IMR-90 (cell line): ENCODE results near the gene TMEM35A. TPM values are rescaled to one million over a fixed set of nuclear protein-coding genes. Genes with fewer than 3 reads are reported as not detected.

Source experiments
- ATAC-seq: fragments of 200-7000 bp; cut with Tn5 transposase; 2 replicates; pipeline ENCODE4 v1.9.1; 2020; ENCODE audit warnings: low read depth, mild to moderate bottlenecking, moderate library complexity
- BruUV-seq: library from RNA; stranded (reverse); fragments of 400-500 nt; replicated peaks from 2 replicates; lab custom pipeline; 2021; lab: Mats Ljungman, UMichigan
- CTCF ChIA-PET: fragments of 300-600 bp; formaldehyde crosslinking; extraction: SDS; loops from one replicate; lab custom pipeline; 2021; ENCODE audit warnings: antibody characterized with exemption; lab: Yijun Ruan, JAX
- POLR2A ChIA-PET: fragments of 300-600 bp; sonication (Branson Sonifier 250); formaldehyde crosslinking; loops from one replicate; lab custom pipeline; 2022; ENCODE audit warnings: antibody characterized with exemption; ENCODE audit not compliant: unreplicated experiment; lab: Charles Lee
- DNase-seq: peaks from one replicate; pipeline ENCODE4 v3.0.0; 2013
- H2AFZ ChIP-seq: replicated peaks from 2 replicates; pipeline ENCODE3; 2013; ENCODE audit warnings: low read length, mild to moderate bottlenecking; ENCODE audit not compliant: poor library complexity
- H2AK5ac ChIP-seq: 2 replicates; pipeline ENCODE4 v1.6.1; 2013; ENCODE audit warnings: low read depth, low read length, inconsistent platforms
- H2AK9ac ChIP-seq: replicated peaks from 2 replicates; pipeline ENCODE3; 2013; ENCODE audit warnings: mild to moderate bottlenecking, low read depth, low read length, moderate library complexity; ENCODE audit not compliant: poor library complexity
- H2BK120ac ChIP-seq: 2 replicates; pipeline ENCODE4 v1.6.1; 2013; ENCODE audit warnings: low read depth, low read length, inconsistent platforms
- H2BK15ac ChIP-seq: 3 replicates; pipeline ENCODE4 v1.6.1; 2013; ENCODE audit warnings: low read depth, low read length, inconsistent platforms
- H2BK20ac ChIP-seq: 2 replicates; pipeline ENCODE4 v1.6.1; 2013; ENCODE audit warnings: low read depth, mild to moderate bottlenecking, inconsistent platforms, low read length, moderate library complexity
- H2BK5ac ChIP-seq: 2 replicates; pipeline ENCODE4 v1.6.1; 2013; ENCODE audit warnings: mild to moderate bottlenecking, low read depth, low read length, inconsistent platforms; ENCODE audit not compliant: poor library complexity, severe bottlenecking
- H3K14ac ChIP-seq: replicated peaks from 2 replicates; pipeline ENCODE4 v1.6.1; 2013; ENCODE audit warnings: low read depth, low read length, inconsistent platforms
- H3K18ac ChIP-seq: 2 replicates; pipeline ENCODE4 v1.6.1; 2013; ENCODE audit warnings: low read depth, low read length, control low read depth
- H3K23ac ChIP-seq: 2 replicates; pipeline ENCODE4 v1.6.1; 2013; ENCODE audit warnings: low read depth, low read length, inconsistent platforms
- H3K27ac ChIP-seq: 2 replicates; pipeline ENCODE4 v1.5.1; 2013; ENCODE audit warnings: mild to moderate bottlenecking, control low read depth, low read length; ENCODE audit not compliant: insufficient read depth
- H3K27me3 ChIP-seq: 2 replicates; pipeline ENCODE4 v1.6.1; 2013; ENCODE audit warnings: low read length; ENCODE audit not compliant: control insufficient read depth, insufficient read depth
- H3K36me3 ChIP-seq: 2 replicates; pipeline ENCODE4 v1.6.1; 2013; ENCODE audit warnings: low read length, mixed read lengths; ENCODE audit not compliant: control insufficient read depth, insufficient read depth
- H3K4ac ChIP-seq: 2 replicates; pipeline ENCODE4 v1.6.1; 2013; ENCODE audit warnings: low read depth, low read length, inconsistent platforms
- H3K4me1 ChIP-seq: 2 replicates; pipeline ENCODE4 v1.6.1; 2013; ENCODE audit warnings: low read length, mixed read lengths; ENCODE audit not compliant: control insufficient read depth, insufficient read depth
- H3K4me2 ChIP-seq: 2 replicates; pipeline ENCODE4 v1.6.1; 2013; ENCODE audit warnings: low read depth, mild to moderate bottlenecking, control low read depth, low read length, moderate library complexity
- H3K4me3 ChIP-seq: 2 replicates; pipeline ENCODE4 v1.5.1; 2013; ENCODE audit warnings: low read depth, mild to moderate bottlenecking, control low read depth, low read length, moderate library complexity; ENCODE audit not compliant: insufficient read depth
- H3K56ac ChIP-seq: 2 replicates; pipeline ENCODE4 v1.6.1; 2013; ENCODE audit warnings: low read length, inconsistent platforms; ENCODE audit not compliant: insufficient read depth; ENCODE audit errors: extremely low read depth
- H3K79me1 ChIP-seq, 2 experiments: 2 replicates each; pipeline ENCODE4 v1.6.1; 2013; ENCODE audit warnings: low read length in 2 of 2, inconsistent platforms in 1 of 2, low read depth in 1 of 2
- H3K9ac ChIP-seq: 2 replicates; pipeline ENCODE4 v1.6.1; 2013; ENCODE audit warnings: low read depth, low read length, control low read depth
- H3K9me1 ChIP-seq: 2 replicates; pipeline ENCODE4 v1.6.1; 2013; ENCODE audit warnings: low read length, inconsistent platforms; ENCODE audit not compliant: insufficient read depth
- H3K9me3 ChIP-seq: 2 replicates; pipeline ENCODE4 v1.6.1; 2013; ENCODE audit warnings: low read length; ENCODE audit not compliant: control insufficient read depth, insufficient read depth
- H4K20me1 ChIP-seq: 2 replicates; pipeline ENCODE4 v1.6.1; 2013; ENCODE audit warnings: low read length, inconsistent platforms; ENCODE audit not compliant: insufficient read depth
- H4K5ac ChIP-seq: 2 replicates; pipeline ENCODE4 v1.6.1; 2013; ENCODE audit warnings: mild to moderate bottlenecking, low read depth, low read length, control low read depth
- H4K8ac ChIP-seq, 2 experiments: 2 replicates each; pipeline ENCODE4 v1.6.1; 2013; ENCODE audit warnings: low read depth in 2 of 2, low read length in 2 of 2, control low read depth in 1 of 2, inconsistent platforms in 1 of 2
- H4K91ac ChIP-seq: 2 replicates; pipeline ENCODE4 v1.6.1; 2013; ENCODE audit warnings: low read depth, low read length, inconsistent platforms; ENCODE audit not compliant: insufficient read depth
- CEBPB ChIP-seq: IDR thresholded peaks from 2 replicates; pipeline ENCODE4 v1.6.1; 2012; ENCODE audit warnings: low read depth, low read length, improper control_type of control experiment
- CTCF ChIP-seq: conservative IDR thresholded peaks from 2 replicates; pipeline ENCODE4 v1.5.1; 2012; ENCODE audit warnings: mild to moderate bottlenecking, low read depth, low read length, improper control_type of control experiment
- WGBS, 2 experiments: methylation state at CpG; one replicate each; pipeline versions ENCODE4 v1.1.5 to v1.1.7; 2013; ENCODE audit warnings: missing lambda C conversion rate in 2 of 2; ENCODE audit not compliant: insufficient read length in 1 of 2; ENCODE audit errors: extremely low coverage in 2 of 2; 5-methylcytosine and 5-hydroxymethylcytosine counted together
- dilution Hi-C: fragments of 300-500 bp; cut with HindIII; formaldehyde crosslinking; loops from one replicate; pipeline ENCODE4 v1.14.3; 2018; ENCODE audit warnings: low sequenced_read_pairs; ENCODE audit not compliant: unreplicated experiment
- in situ Hi-C: fragments of 300-500 bp; cut with MboI; formaldehyde crosslinking; loops from 3 replicates; pipeline ENCODE4 v1.14.3; 2019; ENCODE audit warnings: low sequenced_read_pairs, inconsistent platforms, mixed read lengths
- intact Hi-C: fragments of 100-400 bp; cut with micrococcal nuclease; formaldehyde crosslinking; loops from 2 replicates; pipeline ENCODE4 v1.10.0; 2022
- polyA plus RNA-seq, 3 experiments: library from polyadenylated mRNA; depleted of rRNA; stranded (reverse); fragments of >200 nt; gene quantifications; 2 replicates each; pipeline ENCODE4 v1.2.3, GENCODE V29; 2012; ENCODE audit warnings: low replicate concordance in 1 of 3
- total RNA-seq: library from RNA; depleted of rRNA; stranded (reverse); fragments of >200 nt; gene quantifications from 2 replicates; pipeline ENCODE4 v1.2.3, GENCODE V29; 2012

Gene TMEM35A
- total and polyA plus RNA-seq, 2 of the 4 experiments (the other 2 are of a cell fraction): 11.3 to 14.2 TPM

GRCh38 chrX:101108284-101108683 lies 29.6 kb downstream of the TMEM35A start:
- H3K9ac ChIP-seq: no peak overlapping the region
- peak overlapping the region; percentile 88 for H3K27ac ChIP-seq
- H3K79me1 ChIP-seq: peaks cover 0 to 7% of the 10 kb centered on the region in 2 experiments; a peak in 1 of 4 replicates

More at GRCh38 chrX:101108284-101108683, 29.6 kb downstream of the TMEM35A start:
- Histone ChIP-seq H2AFZ (no peak overlapping the region), H3K9me3 (no peaks in the 10 kb centered on the region), H3K4me2 (no peak overlapping the region), H3K36me3 (no peaks in the 10 kb centered on the region), H3K56ac (no peak overlapping the region), H4K5ac (peak overlapping the region; percentile 78; the same call in 1 of the 2 replicates), H2BK15ac (peak overlapping the region; percentile 75; the same call in 1 of the 3 replicates), H2BK20ac (peak overlapping the region; percentile 73; the same call in 1 of the 2 replicates), H2AK9ac (no peak overlapping the region), H4K91ac (peak overlapping the region; percentile 15; the same call in 1 of the 2 replicates), H2BK120ac (peak overlapping the region; percentile 81), H3K4me3 (no peak overlapping the region), H3K4me1 (peaks cover 7% of the 10 kb centered on the region), H3K9me1 (no peaks in the 10 kb centered on the region), H2AK5ac (peak overlapping the region; percentile 85), H4K8ac (peak overlapping the region in 1 of 2 experiments; percentile 74; a peak in 1 of 4 replicates), H3K4ac (peak overlapping the region; percentile 87), H3K27me3 (no peaks in the 10 kb centered on the region), H3K14ac (no peak overlapping the region), H3K23ac (no peak overlapping the region), H3K18ac (peak overlapping the region; percentile 91), H2BK5ac (peak overlapping the region; percentile 87), H4K20me1 (no peaks in the 10 kb centered on the region)
- peak; percentile 78 for ATAC-seq
- ChIA-PET POLR2A (no interaction called here), CTCF (interaction anchor here (0.7 kb wide), 1 partner anchor 285 kb away, joined by 3 read pairs; no protein-coding TSS in a partner anchor)
- no TSS peak for BruUV-seq
- TF ChIP-seq CTCF: no peak
- TF ChIP-seq CEBPB: peak; percentile 87
- intact Hi-C loops (no loop called here), dilution Hi-C loops (no loop called here), in situ Hi-C loops (no loop called here)
- peak; percentile 77 for DNase-seq
- WGBS, 2 experiments: no CpG with 5 or more reads among the region's 4 CpGs
